KOPT-K1 (cell line): ENCODE data around the gene CNTF.

Source experiments
- H3K27ac ChIP-seq: fragments of 200-600 bp; sonication (generic); 2 replicates; pipeline ENCODE4 v1.5.1; 2016; ENCODE audit warnings: antibody characterized with exemption, mild to moderate bottlenecking, low read depth, low read length; ENCODE audit not compliant: poor library complexity, severe bottlenecking
- H3K36me3 ChIP-seq: fragments of 200-600 bp; sonication (generic); 2 replicates; pipeline ENCODE4 v1.5.1; 2017; ENCODE audit warnings: antibody characterized with exemption, mild to moderate bottlenecking, low read length, moderate library complexity; ENCODE audit not compliant: insufficient read depth
- H3K9me3 ChIP-seq: fragments of 200-600 bp; sonication (generic); 2 replicates; pipeline ENCODE4 v1.5.1; 2017; ENCODE audit warnings: antibody characterized with exemption, low read length, mild to moderate bottlenecking; ENCODE audit not compliant: insufficient read depth, poor library complexity, severe bottlenecking

The CNTF gene

DNA sequence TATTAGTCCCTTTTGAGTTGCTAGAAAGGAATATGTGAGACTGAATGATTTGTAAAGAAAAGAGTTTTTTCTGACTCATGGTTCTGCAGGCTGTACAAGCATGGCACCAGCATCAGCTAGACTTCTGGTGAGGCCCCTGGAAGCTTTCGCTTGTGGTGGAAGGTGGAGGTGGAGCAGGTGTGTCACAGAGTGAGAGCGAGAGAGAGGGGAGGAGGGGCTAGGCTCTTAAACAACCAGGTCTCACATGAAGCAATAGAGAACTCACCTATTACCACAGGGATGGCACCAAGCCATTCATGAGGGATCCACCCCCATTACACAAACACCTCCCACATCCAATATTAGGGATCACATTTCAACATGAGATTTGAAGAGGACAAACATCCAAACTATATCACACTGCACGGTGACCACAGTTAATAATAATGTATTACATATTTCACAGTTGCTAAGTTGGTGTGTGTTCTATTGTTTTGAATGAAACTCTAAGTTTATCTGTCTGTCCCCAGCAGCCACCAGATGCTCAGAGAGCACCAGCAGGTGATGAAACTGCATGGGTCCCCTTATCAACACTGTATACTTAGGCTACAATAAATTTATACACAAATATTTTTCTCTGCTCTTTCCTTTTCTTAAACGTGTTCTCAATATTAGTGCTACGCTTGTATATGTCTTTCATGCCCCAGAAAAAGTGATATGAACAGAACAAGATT is 29.5 kb upstream of the CNTF start:
- Histone ChIP-seq H3K27ac (no peak overlapping the region), H3K36me3 (peaks cover 70% of the 10 kb centered on the region), H3K9me3 (no peaks in the 10 kb centered on the region)

GRCh38 chr11:58594826-58595225 is 27.6 kb upstream of the CNTF start:
- peaks cover 63% of the 10 kb centered on the region for H3K36me3 ChIP-seq
- no peak overlapping the region for H3K27ac ChIP-seq
- H3K9me3 ChIP-seq: no peaks in the 10 kb centered on the region

DNA sequence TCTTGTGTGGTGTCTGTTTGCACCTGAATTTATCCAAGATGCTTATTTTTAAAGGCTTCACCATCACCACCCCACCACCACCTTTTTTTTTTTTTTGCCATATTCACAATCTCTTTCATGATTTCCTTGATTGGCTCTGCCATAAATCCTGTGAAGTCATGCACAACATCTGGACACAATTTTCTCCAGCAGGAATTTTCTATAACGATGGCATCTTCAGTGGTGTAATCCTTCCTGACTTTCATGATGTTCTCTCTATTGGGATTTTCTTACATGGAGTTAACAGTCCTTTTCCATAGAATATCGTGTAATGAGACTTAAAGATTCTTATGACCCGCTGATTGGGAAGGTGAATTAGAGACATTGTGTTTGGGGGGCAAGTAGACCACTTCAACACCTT is 25.8 kb upstream of the CNTF start:
- Histone ChIP-seq H3K36me3 (peaks cover 47% of the 10 kb centered on the region), H3K27ac (no peak overlapping the region), H3K9me3 (no peaks in the 10 kb centered on the region)

GRCh38 chr11:58597486-58598144 is 24.9 kb upstream of the CNTF start:
- Histone ChIP-seq H3K36me3 (peaks cover 46% of the 10 kb centered on the region), H3K9me3 (no peaks in the 10 kb centered on the region), H3K27ac (no peak overlapping the region)

DNA sequence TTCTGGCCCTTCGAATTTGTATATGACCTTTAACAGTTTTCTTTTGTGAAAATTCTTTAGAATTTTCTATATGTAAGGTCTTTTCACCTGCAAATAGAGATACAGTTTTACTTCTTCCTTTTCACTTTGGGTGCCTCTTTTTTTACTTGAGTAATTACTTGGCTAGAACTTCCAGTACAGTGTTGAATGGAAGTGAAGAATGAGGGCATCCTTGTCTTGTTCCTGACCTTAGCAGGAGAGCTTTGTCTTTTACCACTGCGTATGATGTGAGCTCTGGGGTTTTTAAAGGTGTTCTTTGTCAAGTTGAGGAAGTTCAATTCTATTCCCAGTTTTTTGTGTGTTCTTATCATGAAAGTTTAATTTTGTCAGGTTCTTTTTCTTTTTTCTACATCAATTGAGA is 22.0 kb upstream of the CNTF start:
- H3K36me3 ChIP-seq: peaks cover 31% of the 10 kb centered on the region
- H3K27ac ChIP-seq: no peak overlapping the region

GRCh38 chr11:58606930-58607714 is 15.3 kb upstream of the CNTF start:
- Histone ChIP-seq H3K27ac (no peak overlapping the region), H3K36me3 (peaks cover 37% of the 10 kb centered on the region), H3K9me3 (no peaks in the 10 kb centered on the region)

More for the DNA sequence above, 22.0 kb upstream of the CNTF start:
- no peaks in the 10 kb centered on the region for H3K9me3 ChIP-seq

GRCh38 chr11:58608331-58608730 is 14.1 kb upstream of the CNTF start:
- no peaks in the 10 kb centered on the region for H3K9me3 ChIP-seq
- peaks cover 38% of the 10 kb centered on the region for H3K36me3 ChIP-seq
- H3K27ac ChIP-seq: no peak overlapping the region

DNA sequence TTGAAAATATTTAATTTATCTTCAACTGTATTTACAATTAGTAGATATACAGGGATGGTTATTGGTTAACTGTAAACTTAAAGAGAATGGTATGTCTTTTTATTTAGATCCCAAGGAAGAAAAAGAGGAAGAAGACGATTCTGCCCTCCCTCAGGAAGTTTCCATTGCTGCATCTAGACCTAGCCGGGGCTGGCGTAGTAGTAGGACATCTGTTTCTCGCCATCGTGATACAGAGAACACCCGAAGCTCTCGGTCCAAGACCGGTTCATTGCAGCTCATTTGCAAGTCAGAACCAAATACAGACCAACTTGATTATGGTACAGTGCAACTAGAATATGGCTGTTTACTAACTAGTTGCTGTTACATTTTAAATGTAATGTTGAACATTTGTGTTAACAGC is 12.7 kb upstream of the CNTF start:
- no peaks in the 10 kb centered on the region for H3K9me3 ChIP-seq
- H3K36me3 ChIP-seq: peaks cover 52% of the 10 kb centered on the region
- no peak overlapping the region for H3K27ac ChIP-seq

GRCh38 chr11:58613228-58613627 is 9.2 kb upstream of the CNTF start:
- H3K27ac ChIP-seq: no peak overlapping the region
- H3K36me3 ChIP-seq: peaks cover 87% of the 10 kb centered on the region

GRCh38 chr11:58615559-58615958 is 6.9 kb upstream of the CNTF start:
- H3K36me3 ChIP-seq: peaks cover 100% of the 10 kb centered on the region
- H3K9me3 ChIP-seq: no peaks in the 10 kb centered on the region
- no peak overlapping the region for H3K27ac ChIP-seq

More at GRCh38 chr11:58613228-58613627, 9.2 kb upstream of the CNTF start:
- no peaks in the 10 kb centered on the region for H3K9me3 ChIP-seq

GRCh38 chr11:58616594-58616993 is 5.9 kb upstream of the CNTF start:
- Histone ChIP-seq H3K9me3 (no peaks in the 10 kb centered on the region), H3K36me3 (peaks cover 100% of the 10 kb centered on the region), H3K27ac (no peak overlapping the region)

GRCh38 chr11:58617976-58618557 is 4.4 kb upstream of the CNTF start:
- Histone ChIP-seq H3K27ac (no peak overlapping the region), H3K36me3 (peaks cover 100% of the 10 kb centered on the region), H3K9me3 (no peaks in the 10 kb centered on the region)

- Histone ChIP-seq H3K9me3 (no peaks in the 10 kb centered on the region), H3K27ac (no peak overlapping the region), H3K36me3 (peaks cover 100% of the 10 kb centered on the region)
Observed at GRCh38 chr11:58621586-58622262, 741 bp upstream of the CNTF start.

DNA sequence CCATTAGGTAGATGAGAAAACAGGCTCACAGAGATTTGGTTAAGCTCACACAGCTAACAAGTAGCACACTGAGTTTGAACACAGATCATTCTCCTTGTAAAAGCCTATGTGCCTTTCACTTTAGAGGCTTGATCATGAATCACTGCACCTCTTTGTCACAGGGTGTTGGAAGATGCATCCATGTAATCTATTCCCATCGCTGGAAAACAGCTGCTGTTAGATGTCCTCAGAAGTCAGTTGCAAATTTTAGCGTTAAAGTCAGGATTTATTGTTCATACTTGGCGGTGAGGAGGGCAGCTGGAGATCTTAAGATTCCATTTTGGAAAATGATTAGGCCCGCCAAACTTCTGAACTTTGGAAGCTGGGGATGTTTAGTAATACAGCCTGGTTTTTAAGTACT is 2.6 kb downstream of the CNTF start:
- H3K36me3 ChIP-seq: peaks cover 97% of the 10 kb centered on the region
- H3K9me3 ChIP-seq: no peaks in the 10 kb centered on the region
- H3K27ac ChIP-seq: no peak overlapping the region
